Type B pancreatic cell (in vitro differentiated cells): ENCODE measurements around the gene ZBTB44. TPM values are rescaled to one million over a fixed set of nuclear protein-coding genes. Genes with fewer than 3 reads are reported as not detected.

ENCODE experiments used
- DNase-seq: peaks from one replicate; pipeline ENCODE4 v3.0.0; 2021; ENCODE audit warnings: mixed read lengths; ENCODE audit not compliant: unreplicated experiment; ENCODE audit errors: extremely low spot score
- H3K27ac Mint-ChIP-seq: 2 replicates; pipeline ENCODE4 v1.8.0; 2021; ENCODE audit warnings: mild to moderate bottlenecking, mixed read lengths
- H3K27me3 Mint-ChIP-seq: 2 replicates; pipeline ENCODE4 v1.8.0; 2021; ENCODE audit warnings: mixed read lengths
- H3K36me3 Mint-ChIP-seq: 2 replicates; pipeline ENCODE4 v1.8.0; 2021; ENCODE audit warnings: mixed read lengths
- H3K4me1 Mint-ChIP-seq: one replicate; pipeline ENCODE4 v1.8.0; 2021; ENCODE audit warnings: mixed read lengths; ENCODE audit not compliant: unreplicated experiment
- H3K4me3 Mint-ChIP-seq: 2 replicates; pipeline ENCODE4 v1.8.0; 2021; ENCODE audit warnings: mild to moderate bottlenecking, mixed read lengths
- H3K9me3 Mint-ChIP-seq: 2 replicates; pipeline ENCODE4 v1.8.0; 2021; ENCODE audit warnings: mixed read lengths
- total RNA-seq: library from RNA; stranded (reverse); gene quantifications from 2 replicates; pipeline ENCODE4 v1.2.1, GENCODE V29; 2021; ENCODE audit warnings: low replicate concordance
- TF ChIP-seq, protein P1 (sequence below): fragments of 200-600 bp; sonication (generic); conservative IDR thresholded peaks from 2 replicates; pipeline ENCODE4 v1.5.0; 2021; ENCODE audit warnings: antibody characterized with exemption, mild to moderate bottlenecking

ZBTB44 gene
- total RNA-seq, 1 donor from 2014 or later, result 37.3 TPM

GRCh38 chr11:130272336-130272735 is 42.4 kb downstream of the ZBTB44 start:
- H3K9me3 Mint-ChIP-seq, result no peaks in the 10 kb centered on the region
- no peak overlapping the region for H3K4me3 Mint-ChIP-seq
- H3K36me3 Mint-ChIP-seq, result peaks cover 13% of the 10 kb centered on the region
- no peaks in the 10 kb centered on the region for H3K27me3 Mint-ChIP-seq
- no peak overlapping the region for H3K27ac Mint-ChIP-seq
- DNase-seq, result no peak
- TF ChIP-seq, protein P1, sequence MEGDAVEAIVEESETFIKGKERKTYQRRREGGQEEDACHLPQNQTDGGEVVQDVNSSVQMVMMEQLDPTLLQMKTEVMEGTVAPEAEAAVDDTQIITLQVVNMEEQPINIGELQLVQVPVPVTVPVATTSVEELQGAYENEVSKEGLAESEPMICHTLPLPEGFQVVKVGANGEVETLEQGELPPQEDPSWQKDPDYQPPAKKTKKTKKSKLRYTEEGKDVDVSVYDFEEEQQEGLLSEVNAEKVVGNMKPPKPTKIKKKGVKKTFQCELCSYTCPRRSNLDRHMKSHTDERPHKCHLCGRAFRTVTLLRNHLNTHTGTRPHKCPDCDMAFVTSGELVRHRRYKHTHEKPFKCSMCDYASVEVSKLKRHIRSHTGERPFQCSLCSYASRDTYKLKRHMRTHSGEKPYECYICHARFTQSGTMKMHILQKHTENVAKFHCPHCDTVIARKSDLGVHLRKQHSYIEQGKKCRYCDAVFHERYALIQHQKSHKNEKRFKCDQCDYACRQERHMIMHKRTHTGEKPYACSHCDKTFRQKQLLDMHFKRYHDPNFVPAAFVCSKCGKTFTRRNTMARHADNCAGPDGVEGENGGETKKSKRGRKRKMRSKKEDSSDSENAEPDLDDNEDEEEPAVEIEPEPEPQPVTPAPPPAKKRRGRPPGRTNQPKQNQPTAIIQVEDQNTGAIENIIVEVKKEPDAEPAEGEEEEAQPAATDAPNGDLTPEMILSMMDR, result no peak
- H3K4me1 Mint-ChIP-seq, result no peaks in the 10 kb centered on the region

GRCh38 chr11:130269326-130269943 is 45.3 kb downstream of the ZBTB44 start:
- TF ChIP-seq, protein P1, result no peak
- no peak for DNase-seq
- Mint-ChIP-seq H3K36me3 (peaks cover 22% of the 10 kb centered on the region), H3K9me3 (no peaks in the 10 kb centered on the region), H3K27me3 (no peaks in the 10 kb centered on the region), H3K4me1 (peaks cover 4% of the 10 kb centered on the region), H3K4me3 (no peak overlapping the region), H3K27ac (no peak overlapping the region)

GRCh38 chr11:130263351-130263750 is 51.4 kb downstream of the ZBTB44 start:
- Mint-ChIP-seq H3K4me3 (no peak overlapping the region), H3K27ac (no peak overlapping the region), H3K9me3 (no peaks in the 10 kb centered on the region), H3K27me3 (no peaks in the 10 kb centered on the region), H3K4me1 (peaks cover 4% of the 10 kb centered on the region), H3K36me3 (peaks cover 31% of the 10 kb centered on the region)
- TF ChIP-seq, protein P1, result no peak
- DNase-seq, result no peak

- DNase-seq, result no peak
- H3K27me3 Mint-ChIP-seq, result no peaks in the 10 kb centered on the region
- H3K36me3 Mint-ChIP-seq, result peaks cover 39% of the 10 kb centered on the region
- TF ChIP-seq, protein P1, result no peak
- no peaks in the 10 kb centered on the region for H3K9me3 Mint-ChIP-seq
- no peak overlapping the region for H3K4me3 Mint-ChIP-seq
- peaks cover 4% of the 10 kb centered on the region for H3K4me1 Mint-ChIP-seq
- no peak overlapping the region for H3K27ac Mint-ChIP-seq
Observed at GRCh38 chr11:130262424-130262823, 52.3 kb downstream of the ZBTB44 start.

DNA sequence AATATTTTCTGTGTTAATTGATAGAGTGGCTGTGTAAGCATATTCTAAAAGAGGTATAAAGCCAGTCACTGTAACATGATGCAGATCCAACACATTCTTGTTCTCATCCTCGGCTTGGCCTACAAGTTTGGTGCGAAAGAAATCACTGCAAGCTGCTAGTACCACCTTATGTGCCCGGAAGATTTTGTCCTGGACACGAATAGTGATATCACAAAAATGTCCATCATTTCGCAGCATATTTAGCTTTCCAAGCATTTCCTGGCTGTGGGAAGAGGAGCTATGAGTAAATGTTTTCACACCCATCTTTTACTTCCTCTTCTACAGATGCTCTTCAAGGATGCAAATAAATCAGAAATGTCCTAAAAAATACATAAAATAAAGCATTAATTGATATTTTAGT is 53.1 kb downstream of the ZBTB44 start:
- Mint-ChIP-seq H3K4me3 (no peak overlapping the region), H3K9me3 (no peaks in the 10 kb centered on the region), H3K27me3 (no peaks in the 10 kb centered on the region), H3K4me1 (peaks cover 4% of the 10 kb centered on the region), H3K36me3 (peaks cover 47% of the 10 kb centered on the region), H3K27ac (no peak overlapping the region)
- TF ChIP-seq, protein P1, result no peak
- DNase-seq, result no peak
